GM12801 (cell line): ENCODE measurements around the gene JUNB.

ENCODE experiments used
- CTCF ChIP-seq: IDR thresholded peaks from one replicate; pipeline ENCODE4 v1.5.1; 2011; ENCODE audit warnings: control low read depth; ENCODE audit not compliant: insufficient read length; ENCODE audit errors: extremely low read depth

The JUNB gene

DNA sequence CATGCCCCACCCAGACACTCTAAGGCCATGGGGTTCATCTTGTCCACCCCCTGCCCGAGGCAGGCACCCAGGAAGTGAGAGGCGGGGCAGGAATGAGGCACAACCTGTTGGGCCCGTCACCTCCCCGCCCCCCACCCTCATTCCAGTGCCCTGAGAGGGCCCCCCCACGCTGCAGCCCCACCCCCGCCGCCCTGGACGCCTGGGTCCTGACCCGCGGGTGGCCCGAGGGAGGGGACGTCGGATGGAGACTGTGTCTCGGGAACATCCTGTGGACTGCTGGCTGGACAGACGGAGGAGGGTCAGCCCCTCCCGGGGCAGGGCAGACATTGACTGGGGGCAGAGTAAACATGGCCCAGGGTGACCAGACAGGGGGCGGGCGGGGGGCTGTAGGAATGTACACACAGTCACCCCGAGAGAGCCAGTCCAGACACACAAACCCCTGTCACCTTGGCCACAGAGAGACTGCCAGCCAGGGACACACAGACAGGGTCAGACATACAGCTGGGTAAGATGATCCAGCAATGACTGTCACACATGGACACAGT lies 7.4 kb upstream of the JUNB start:
- no peak for TF ChIP-seq CTCF

DNA sequence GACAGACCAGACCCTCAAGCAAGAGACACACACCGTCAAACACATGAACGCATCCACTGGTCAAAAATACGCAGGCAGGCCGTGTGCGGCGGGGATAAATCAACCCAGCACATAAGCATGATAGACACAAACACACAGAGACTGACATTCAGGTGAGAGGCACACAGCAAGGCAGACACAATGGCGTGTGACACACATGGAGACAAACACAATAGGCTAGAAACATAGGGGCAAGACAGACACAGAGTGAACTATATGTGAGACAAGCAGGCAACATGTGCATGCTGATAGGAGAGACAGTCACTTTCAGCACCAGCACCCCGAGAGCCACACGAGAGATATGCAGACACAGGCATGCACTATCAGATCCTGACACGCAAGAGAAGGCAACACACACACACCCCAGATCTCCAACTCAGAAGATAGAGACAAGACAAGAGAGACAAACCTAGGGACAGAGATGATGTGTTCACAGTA lies 6.9 kb upstream of the JUNB start:
- no peak for TF ChIP-seq CTCF

DNA sequence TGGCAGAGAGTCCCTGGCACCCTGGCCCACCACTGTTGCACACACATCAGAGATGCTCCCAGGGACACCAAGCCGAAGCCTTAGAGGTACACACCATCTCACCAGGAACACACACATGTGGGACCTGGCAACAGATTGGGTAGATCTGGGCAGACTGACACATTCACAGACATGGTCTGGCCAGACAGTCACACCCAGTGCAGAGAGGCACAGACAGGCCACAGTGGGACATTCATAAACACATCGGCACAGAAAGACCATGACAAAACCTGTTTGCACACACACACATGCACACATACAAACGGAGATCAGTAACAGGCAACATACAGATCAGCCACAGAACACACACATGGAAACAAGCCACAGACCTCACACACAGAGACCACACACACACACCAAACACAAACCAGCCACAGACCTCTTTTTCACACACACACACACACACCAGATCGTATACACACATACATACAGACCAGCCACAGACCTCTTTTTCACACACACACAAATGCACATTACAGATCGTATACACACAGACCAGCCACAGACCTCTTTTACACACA lies 6.3 kb upstream of the JUNB start:
- TF ChIP-seq CTCF, result no peak

GRCh38 chr19:12785431-12786031 lies 5.8 kb upstream of the JUNB start:
- no peak for TF ChIP-seq CTCF

DNA sequence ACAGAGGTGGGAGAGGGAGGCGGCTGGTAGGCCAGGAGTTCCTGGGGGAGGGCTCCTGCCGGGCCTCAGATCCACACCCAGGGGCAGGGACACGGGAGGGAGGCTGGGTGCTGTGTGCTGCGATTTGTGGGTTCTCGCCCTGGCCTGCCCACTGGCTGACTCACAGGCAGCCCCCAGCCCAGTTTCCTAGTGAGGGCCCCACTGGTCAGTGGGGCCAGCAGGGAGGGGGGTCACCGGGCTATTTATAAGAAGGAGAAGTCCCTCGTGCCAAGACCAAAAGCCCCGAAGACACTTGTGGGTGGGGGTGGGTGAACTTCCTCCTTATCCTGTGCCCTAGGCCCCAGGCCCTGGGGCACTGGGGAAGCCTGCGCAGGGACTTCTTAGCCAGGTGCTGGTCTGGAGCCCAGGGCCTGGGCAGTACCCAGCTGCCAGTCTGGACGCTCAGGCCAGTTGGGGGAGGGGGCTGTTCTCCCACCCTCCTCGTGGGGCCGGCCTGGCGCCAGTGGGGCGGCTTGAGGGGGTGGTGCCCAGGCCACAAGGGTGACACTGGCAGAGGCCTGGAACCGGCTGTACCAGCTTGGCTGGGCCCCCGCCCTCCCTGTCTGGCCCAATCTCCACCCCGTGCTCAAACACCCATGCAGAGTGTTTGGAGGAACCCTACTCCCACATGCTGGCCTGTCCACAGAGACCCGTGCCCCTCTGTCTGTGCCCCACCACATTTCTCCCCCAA lies 5.0 kb upstream of the JUNB start:
- TF ChIP-seq CTCF, result no peak

GRCh38 chr19:12786952-12787351 lies 4.3 kb upstream of the JUNB start:
- no peak for TF ChIP-seq CTCF

GRCh38 chr19:12787458-12787857 lies 3.8 kb upstream of the JUNB start:
- no peak for TF ChIP-seq CTCF
